HG02884 (cell line): ENCODE results near the gene CCNL1.
"Not testable (repeated sequence)": the region's sequence is repeated elsewhere in the genome, so short reads cannot be mapped to it uniquely, and the experiment has no call there.

ENCODE experiments used
- ATAC-seq: cut with Tn5 transposase; IDR thresholded peaks from one replicate; pipeline ENCODE4 v1.9.1; 2021; ENCODE audit warnings: mild to moderate bottlenecking, moderate library complexity; ENCODE audit not compliant: unreplicated experiment

Gene CCNL1

GRCh38 chr3:157172746-157173145 is 12.8 kb upstream of the CCNL1 start:
- ATAC-seq: no peak

GRCh38 chr3:157170861-157171260 is 10.9 kb upstream of the CCNL1 start:
- no peak for ATAC-seq

- no peak for ATAC-seq
Observed at GRCh38 chr3:157167371-157168042, 7.6 kb upstream of the CCNL1 start.

- ATAC-seq: peak; percentile 83
Observed at GRCh38 chr3:157166561-157166960, 6.6 kb upstream of the CCNL1 start.

- ATAC-seq: no peak
Observed at GRCh38 chr3:157166115-157166514, 6.2 kb upstream of the CCNL1 start.

GRCh38 chr3:157163217-157163953 is 3.4 kb upstream of the CCNL1 start:
- no peak for ATAC-seq

- not testable (repeated sequence) for ATAC-seq
Observed at GRCh38 chr3:157162620-157163019, 2.7 kb upstream of the CCNL1 start.

GRCh38 chr3:157160658-157161424 is 894 bp upstream of the CCNL1 start:
- ATAC-seq: peak; percentile 38

- peak; percentile 40 for ATAC-seq
Observed at GRCh38 chr3:157159037-157159761, 748 bp downstream of the CCNL1 start.

GRCh38 chr3:157157836-157158235 is 2.1 kb downstream of the CCNL1 start:
- no peak for ATAC-seq

GRCh38 chr3:157156837-157157635 is 2.9 kb downstream of the CCNL1 start:
- no peak for ATAC-seq

GRCh38 chr3:157155591-157155990 is 4.4 kb downstream of the CCNL1 start:
- no peak for ATAC-seq

- ATAC-seq: no peak
Observed at GRCh38 chr3:157154563-157155330, 5.2 kb downstream of the CCNL1 start.

GRCh38 chr3:157152930-157153329 is 7.0 kb downstream of the CCNL1 start:
- ATAC-seq: no peak

- ATAC-seq: no peak
Observed at GRCh38 chr3:157152438-157152837, 7.5 kb downstream of the CCNL1 start.

- ATAC-seq: no peak
Observed at GRCh38 chr3:157151627-157152026, 8.3 kb downstream of the CCNL1 start.

GRCh38 chr3:157151151-157151550 is 8.8 kb downstream of the CCNL1 start:
- ATAC-seq: no peak

- ATAC-seq: no peak
Observed at GRCh38 chr3:157149136-157149696, 10.7 kb downstream of the CCNL1 start.

GRCh38 chr3:157148196-157148889 is 11.6 kb downstream of the CCNL1 start:
- ATAC-seq: no peak
